SKM-1 treated with dmso at 0.1 percent for 144 hours (cell line): ENCODE results near the gene SEC11A.

Experiments used
- DNase-seq: peaks from one replicate; lab custom pipeline; 2025; ENCODE audit not compliant: unreplicated experiment; lab: John Stamatoyannopoulos, UW

The SEC11A gene

DNA sequence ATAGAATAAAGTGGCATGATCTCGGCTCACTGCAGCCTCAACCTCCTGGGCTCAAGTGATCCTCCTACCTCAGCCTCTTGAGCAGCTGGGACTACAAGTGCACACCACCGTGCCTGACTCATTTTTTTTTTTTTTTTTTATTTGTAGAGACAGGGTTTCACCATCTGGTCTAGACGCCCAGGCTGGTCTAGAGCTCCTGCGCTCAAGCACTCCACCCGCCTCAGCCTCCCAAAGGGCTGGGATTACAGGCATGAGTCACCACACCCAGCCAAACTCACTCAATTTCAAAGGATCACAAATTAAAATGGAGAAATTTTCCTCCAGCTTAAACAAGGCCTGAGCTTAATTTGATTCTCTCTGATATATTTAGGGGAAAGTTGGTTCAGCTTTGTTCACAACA lies 30.6 kb downstream of the SEC11A start:
- DNase-seq: no peak

DNA sequence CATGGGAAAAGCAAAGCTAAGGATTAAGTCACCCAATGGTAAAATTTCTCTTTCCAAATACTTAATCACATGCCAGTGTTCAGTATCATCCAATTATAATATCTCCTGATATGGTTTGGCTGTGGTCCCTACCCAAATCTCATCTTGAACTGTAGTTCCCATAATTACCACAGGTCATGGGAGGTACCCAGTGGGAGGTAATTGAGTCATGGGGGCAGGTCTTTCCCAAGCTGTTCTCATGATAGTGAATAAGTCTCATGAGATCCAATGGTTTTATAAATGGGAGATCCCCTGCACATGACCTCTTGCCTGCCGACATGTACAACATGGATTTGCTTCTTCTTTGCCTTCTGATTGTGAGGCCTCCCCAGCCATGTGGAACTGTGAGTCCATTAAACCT lies 31.8 kb downstream of the SEC11A start:
- DNase-seq: no peak

DNA sequence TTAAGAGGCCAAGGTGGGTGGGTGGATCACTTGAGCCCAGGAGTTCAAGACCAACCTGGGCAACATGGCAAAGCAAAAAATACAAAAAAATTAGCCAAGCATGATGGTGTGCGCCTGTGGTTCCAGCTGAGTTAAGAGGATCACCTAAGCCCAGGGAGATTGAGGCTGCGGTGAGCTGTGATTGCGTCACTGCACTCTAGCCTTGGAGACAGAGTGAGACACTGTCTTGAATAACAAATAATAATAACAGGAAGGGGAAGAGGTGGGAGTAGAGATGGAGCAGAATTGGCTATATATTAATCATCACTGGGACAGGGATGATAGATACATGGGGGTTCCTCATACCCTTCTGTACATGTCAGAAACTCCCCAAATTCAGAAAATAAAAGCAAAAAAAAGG lies 34.1 kb downstream of the SEC11A start:
- DNase-seq: no peak

DNA sequence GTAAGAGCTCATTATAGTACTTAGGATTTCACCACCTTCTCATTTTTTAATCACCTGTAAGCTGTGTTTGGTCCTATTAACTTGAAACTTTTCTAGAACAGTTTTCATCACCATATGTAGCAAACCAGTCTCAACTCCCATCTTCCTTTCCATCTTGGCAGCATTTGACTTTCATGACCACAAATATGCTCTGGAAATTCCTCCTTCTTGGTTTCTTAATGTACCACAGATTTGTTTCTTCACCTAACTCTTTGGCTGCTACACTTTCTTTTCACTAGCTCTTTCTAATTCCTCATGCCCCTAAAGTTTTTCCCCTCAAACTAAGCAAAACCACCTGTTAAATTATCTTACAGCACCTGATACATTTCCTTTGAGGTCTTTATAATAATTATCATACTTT lies 44.7 kb downstream of the SEC11A start:
- DNase-seq: no peak

DNA sequence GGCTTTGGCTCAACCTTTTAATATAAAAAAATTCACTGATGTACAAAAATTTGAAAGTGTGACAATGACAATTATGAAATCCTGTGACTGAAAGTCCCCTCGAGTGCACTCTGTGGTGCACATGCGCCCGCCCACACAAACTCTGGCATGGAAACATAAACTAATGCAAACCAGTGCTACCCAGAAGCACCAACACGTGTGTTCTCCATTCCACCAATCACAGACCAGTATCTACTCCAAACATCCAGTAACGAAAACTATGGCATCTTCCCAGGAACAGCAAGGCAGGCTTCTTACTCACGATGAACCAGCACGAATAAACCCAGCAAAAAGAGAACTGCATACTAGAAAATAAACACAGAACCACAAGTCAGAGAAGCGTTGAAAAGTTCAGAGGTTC lies 46.2 kb downstream of the SEC11A start:
- DNase-seq: no peak

DNA sequence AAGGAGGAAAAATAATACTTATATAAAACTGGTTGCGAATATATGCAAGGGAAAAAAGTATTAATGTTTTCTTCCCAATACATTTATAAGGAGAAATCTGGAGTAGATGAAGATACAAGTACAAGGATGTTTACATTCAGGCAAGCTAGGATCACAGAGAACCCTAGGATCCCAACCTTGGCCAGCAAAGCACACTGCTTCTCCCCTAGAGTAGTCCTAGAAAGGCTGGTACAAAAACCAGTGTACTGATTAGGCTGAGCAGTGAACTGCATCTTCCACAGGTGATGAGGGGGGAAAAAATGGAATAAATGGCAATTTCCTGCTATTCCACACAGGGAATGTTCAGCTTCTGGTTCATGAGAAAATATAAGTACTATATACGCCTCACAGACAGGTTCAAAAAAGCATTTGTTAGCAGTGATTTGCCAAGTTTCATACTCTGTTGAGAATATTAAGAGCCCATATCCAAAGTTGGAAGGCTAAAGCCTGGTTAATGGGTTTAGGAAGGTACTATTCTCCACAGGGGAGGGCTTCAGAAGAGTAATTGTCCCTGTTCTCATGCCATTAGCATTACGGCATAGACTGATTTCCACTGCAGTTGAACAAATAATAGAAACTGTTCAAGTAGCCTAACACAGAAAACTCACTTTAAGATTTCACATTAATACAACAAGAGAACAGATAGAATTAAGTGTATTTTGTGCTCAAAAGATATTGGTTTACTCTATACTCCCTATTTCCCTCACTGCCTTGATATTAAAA lies 47.5 kb downstream of the SEC11A start:
- DNase-seq: no peak

DNA sequence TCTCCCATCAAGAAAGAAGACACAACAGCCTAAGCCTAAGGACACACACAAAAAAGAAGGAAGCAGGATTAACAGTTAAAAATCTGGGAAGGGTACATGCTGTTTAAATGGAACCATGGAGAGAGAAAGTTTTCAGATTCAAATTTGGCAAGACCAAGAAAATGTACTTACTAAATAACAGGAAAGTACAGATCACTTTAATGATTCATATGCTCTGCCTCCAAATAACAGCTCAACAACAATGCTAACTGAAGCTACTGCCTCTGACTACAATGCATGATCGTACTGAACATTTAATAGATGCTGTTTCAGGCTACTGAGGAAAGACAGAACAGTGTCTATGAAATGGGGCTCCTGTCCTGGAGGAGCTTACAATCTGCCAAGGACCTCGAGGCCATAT lies 49.6 kb downstream of the SEC11A start:
- DNase-seq: no peak

DNA sequence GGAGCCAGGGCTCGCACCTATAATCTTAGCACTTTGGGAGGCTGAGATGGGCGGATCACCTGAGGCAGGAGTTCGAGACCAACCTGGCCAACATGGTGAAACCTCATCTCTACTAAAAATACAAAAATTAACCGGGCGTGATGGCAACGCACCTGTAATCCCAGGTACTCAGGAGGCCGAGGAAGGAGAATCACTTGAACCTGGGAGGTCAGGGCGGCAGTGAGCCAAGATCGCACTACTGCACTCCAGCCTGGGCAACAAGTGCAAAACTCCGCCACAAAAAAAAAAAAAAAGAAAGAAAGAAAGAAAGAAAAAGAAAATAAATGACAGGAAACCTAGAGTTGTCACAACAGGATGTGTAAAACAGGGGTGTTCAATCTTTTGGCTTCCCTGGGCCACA lies 54.9 kb downstream of the SEC11A start:
- no peak for DNase-seq

DNA sequence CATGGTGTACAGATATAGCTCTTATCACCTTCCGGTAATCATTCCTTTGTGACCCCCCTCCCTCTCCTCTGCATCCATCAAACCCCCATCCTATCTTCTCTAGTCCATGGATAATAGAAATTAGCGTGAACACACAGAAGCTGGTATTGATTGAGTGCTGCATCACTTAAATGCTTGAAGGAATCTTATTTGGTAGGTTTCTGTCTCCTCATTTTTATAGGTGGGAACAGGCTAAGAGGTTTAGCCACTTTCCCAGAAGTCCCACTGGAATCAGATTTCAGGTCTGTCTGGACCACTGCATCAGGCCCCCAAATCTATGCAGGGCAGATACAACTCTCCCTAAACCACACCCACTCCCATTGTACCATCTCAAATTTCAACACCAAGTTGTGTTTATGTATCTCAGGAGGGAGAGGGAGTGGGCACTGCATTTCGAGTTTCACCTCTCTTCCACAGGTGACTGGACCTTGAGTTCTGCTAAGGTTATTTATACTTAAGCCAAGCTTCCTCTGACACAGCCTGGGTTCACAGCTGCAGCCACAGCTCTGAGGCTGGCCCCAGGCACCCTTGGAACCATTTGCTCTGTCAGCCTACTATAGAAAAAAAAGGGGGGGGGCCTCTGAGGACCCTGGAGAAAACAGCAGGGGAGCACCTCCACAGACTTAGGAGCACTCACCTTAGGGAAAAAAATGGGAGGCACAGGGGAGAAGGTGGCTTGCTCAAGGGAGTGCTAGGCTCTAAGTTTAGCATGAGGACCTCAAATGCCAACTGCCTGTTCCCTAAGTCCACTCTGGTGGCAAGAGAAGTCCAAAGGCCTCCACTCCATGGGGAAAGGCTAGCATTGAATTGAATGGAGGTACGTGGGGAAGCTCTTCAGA lies 55.8 kb downstream of the SEC11A start:
- DNase-seq: no peak

DNA sequence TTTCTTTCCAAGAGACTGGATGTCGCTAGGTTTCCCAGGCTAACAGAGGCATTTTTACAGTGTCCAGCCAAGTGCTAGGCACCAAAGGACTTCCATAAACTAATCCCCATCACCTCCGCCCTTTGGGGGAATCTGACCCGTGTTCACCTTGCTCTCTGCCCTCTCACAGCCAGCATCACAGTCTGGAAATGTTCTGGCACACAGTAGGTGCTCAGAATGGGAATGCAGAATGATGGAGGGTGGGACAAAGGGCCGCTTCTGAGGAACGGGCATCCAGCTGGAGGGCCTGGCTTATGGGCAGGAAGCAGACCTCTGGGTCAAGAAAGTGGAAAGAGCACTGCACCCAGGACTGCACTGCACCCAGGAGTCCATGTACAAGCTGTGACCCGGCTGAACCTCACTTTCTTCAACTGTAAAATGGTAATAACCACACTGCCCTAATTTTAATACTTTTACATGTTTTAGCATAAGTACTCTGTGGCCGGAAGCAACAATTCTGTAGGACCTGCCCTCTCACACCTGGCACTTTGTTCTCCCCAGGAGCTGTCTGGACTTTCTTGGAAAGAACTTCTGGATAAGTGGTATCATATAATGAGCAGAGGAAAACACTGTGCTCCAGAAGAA lies 57.0 kb downstream of the SEC11A start:
- no peak for DNase-seq

DNA sequence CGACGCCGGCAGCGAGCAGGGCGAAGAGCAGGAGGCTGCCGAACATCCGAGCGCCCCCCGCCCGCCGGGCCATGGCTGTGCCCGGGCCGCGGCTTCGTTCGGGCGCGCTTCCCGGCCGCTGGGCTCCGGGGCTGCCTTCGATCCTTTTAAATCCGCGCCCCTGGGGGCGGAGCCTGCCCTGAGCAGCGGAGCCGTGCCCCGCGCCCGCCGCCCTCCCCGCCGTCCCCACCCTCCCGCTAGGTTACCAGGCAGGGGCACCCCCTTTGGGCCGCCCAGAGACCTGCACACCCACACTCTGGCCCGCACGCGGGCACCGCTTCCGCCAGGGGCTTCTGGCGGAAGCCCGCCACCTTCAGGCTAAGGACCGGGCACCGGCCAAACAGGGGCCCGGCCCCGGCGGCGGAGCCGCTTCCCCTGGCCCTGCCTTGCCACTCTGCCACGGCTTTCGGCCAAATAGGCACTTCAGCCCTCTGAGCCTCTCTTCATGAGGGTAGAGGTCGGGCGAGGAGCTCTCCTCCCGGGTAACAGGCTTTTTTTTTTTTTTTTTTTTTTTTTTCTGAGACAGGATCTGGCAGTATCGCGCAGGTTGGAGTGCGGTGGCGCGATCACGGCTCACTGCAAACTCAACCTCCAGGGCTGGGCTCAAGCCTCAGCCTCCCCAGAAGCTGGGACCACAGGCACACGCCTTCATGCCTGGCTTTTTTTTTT lies 57.7 kb downstream of the SEC11A start, which contains the start of gene NMB:
TSS of gene NMB (minus strand) at position 120 of the 708 bp plus-strand sequence. CDS start at position 73, 47 bp downstream.
- DNase-seq: peak; percentile 83

DNA sequence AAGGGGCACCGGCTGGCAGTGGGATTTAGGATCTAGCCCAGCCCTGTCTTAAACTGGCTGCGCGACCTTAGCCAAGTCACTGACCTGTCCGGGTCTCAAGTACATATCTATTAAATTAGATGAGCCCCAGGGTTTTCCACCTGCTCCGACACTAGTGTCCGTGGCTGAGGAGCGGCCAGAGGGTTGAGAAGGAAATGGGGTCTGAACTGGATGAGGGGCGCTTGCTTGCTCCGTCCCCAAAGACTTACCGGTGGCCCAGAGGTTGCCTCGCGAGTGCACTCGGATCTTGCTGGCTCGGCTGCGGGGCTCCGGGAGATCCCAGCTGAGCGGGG lies 58.2 kb downstream of the SEC11A start:
- no peak for DNase-seq

DNA sequence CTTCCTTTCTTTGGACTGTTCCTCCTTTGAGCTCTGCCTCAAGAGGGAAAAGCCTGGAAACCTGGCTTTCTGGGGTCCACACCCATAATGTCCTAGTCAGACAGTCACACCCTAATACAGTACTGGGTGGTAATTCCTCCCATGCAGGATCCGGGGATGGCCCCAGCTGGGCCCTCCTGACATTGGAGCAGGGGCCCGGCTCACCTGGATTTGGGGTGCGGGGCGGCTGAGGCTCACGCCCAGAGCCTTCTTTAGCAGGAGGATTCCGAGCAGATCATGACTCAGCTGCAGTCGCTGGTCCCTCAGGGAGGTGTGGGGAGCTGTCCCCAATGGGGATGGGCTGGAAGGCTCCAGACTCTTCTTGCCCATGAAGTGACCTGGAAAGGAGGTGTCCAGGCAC lies 59.0 kb downstream of the SEC11A start:
- DNase-seq: no peak

DNA sequence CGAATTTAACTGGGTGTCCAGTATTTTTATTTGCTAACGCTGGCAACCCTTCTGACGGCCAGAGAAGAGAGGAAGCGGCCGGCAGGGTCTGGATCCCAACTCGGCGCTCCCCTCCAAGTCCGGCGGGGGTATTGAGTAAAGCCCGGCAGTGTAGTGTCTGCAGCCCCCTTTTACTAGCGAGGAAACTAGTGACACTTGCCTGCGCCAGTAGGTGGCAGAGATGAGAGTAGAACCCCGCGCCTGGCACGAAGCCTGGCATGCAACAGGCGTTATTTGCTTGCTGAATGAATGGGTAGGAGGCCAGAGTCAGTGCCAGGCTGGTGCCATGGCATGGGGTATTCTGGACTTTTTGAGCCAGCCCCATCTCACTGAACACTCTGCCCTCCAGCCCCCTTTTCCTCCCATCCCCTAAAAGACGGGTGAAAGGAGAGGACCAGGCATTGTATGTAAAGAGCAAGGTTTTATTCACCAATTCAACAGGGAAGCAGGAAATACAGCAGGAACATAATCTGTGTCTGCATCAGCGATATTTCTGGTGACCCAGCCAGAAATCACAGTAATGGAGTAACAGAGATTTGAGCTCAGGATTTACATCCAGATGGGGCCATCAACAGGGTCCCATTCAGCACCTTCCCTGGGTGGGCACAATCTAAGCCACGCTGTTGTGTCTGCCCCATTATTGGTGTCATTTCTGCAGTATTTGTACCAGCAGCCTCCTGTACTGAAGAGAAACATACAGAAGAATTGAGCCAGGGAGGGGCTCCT lies 61.1 kb downstream of the SEC11A start:
- DNase-seq: peak; percentile 60

DNA sequence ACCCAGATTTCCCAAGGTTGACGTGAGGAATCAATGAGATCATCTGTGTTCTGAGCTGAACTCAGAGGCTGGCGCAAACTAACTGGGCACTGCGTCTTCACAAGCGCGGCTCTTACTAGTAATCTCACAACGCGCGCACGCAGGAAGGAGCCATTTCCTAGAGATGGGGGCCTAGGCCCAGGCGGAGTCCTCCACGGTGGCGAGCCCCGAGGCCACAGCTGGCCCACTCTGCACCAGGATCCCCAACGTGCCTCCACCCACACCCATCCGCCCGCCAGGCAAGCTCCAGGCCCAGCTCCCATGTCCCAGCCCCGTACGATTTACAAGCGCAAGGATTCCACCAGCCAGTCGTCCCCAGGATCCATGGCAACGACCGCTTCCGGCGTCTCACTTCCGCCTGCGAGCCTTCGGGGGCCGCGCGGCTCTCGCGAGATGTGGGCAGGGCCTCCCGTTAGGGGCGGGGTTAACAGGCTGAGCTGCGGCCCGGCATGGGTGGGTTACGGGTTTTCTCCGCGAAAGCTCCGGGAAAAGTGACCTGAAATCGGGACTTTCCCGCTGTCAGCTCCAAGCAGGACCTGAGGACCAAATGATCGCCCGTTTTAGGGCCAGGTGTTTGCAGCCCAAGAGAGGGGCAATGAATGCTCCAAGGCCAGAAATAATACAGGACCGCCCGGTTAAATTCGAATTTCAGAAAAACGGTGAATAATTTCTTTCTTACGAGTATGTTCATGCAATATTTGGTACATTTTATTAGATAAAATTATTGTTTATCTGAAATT lies 61.8 kb downstream of the SEC11A start, which contains the start of gene WDR73:
TSS of gene WDR73 (minus strand) at position 374 of the 779 bp plus-strand sequence. CDS start at position 365, 9 bp downstream.
- DNase-seq: peak; percentile 87

DNA sequence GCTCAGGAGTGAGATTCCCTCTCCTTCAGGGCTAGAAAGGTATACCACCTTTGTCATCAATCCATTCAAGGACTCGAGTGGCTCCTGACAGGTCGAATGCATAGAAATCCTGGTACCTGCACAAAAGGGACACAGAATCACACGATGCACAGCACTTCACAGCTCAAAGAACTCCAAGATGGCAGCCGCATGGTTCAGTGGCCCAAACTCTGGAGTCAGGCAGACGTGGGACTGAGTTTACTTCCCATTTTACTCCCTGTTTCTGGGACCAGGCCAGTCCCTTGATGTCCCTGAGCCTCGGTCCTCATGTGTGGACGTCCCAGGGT lies 62.4 kb downstream of the SEC11A start:
- no peak for DNase-seq

DNA sequence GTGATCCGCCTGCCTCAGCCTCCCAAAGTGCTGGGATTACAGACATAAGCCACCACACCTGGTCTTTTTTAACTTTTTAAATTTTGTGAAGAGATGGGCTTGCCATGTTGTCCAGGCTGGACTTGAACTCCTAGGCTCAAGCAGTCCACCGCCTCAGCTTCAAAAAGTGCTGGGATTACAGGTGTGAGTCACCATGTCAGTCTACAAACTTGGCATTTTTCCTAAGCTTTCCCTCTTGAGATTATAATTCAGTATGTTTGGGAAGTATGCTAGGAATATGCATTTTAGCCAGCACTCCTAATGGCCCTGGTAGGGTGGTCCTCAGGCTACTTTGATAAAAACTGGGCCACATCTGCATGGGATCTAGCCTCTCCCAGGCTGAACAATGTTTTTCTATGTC lies 66.2 kb downstream of the SEC11A start:
- no peak for DNase-seq

DNA sequence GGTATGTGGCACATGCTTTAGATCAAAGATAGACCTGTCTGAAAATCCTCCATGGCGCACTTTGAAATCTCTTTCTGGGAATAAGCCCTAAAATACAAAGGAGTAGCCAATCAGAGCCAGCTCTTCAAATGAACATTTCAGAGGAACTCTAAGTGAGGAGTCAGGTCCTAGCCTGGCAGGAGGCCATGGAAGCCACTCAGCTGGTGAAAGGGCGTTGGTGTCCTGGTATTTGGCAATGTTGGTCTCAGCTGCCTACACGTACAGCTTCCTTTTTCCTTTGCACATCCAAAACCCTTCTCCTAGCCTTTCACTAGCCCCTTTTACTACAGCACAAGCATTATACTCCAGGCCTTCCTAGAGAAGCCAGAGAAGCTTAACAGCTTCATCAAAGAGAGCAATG lies 67.4 kb downstream of the SEC11A start:
- DNase-seq: no peak

DNA sequence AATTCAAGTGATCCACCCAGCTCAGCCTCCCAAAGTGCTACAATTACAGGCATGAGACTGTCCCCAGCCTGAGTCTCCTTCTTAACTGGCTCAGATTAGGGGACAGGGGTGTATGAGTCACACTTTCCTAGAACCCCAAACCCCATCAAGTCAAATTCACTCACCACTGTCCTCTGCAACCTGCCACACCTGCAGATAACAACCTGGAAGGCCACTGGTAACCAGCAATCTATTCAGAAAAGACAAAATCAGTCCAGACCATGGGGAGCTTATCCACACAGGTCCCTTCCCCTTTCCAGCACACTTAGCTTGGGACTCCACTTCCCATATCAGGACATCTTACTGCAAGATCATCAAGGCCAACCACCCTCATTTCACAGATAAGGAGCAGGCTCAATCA lies 68.2 kb downstream of the SEC11A start:
- no peak for DNase-seq

DNA sequence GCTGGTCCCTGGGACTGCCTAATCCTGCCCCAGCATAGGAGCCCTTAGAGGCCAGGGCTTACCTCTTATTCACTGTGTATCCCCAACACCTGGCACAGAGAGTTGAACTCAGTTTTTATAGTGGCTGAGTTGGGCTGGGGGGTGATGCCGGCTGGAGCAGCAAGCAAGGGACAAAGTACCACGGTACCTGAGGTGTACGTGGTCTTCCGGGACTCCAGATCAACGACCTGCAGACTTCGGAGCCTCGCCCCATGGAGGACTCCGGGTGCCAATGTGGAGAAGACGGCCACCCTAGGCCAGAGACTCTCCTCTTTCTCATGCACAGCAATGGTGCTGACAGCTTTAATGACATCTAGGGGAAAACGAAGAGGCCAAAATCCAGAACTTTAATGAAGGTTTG lies 69.9 kb downstream of the SEC11A start:
- DNase-seq: no peak
